D721Med (cell line): ENCODE measurements around the gene MAST4.

Experiments used
- DNase-seq: peaks from one replicate; pipeline ENCODE4 v3.0.0; 2011; ENCODE audit warnings: low spot score; ENCODE audit not compliant: insufficient read length
- FAIRE-seq: peaks from 2 replicates; lab custom pipeline; 2011; peaks lifted over from hg19 to GRCh38; lab: Jason Lieb, UNC
- TF ChIP-seq, protein P1 (sequence below): IDR thresholded peaks from 2 replicates; pipeline ENCODE4 v1.5.1; 2012; ENCODE audit warnings: mild to moderate bottlenecking, control low read depth; ENCODE audit not compliant: insufficient read depth; ENCODE audit errors: missing control alignments

Gene MAST4

DNA sequence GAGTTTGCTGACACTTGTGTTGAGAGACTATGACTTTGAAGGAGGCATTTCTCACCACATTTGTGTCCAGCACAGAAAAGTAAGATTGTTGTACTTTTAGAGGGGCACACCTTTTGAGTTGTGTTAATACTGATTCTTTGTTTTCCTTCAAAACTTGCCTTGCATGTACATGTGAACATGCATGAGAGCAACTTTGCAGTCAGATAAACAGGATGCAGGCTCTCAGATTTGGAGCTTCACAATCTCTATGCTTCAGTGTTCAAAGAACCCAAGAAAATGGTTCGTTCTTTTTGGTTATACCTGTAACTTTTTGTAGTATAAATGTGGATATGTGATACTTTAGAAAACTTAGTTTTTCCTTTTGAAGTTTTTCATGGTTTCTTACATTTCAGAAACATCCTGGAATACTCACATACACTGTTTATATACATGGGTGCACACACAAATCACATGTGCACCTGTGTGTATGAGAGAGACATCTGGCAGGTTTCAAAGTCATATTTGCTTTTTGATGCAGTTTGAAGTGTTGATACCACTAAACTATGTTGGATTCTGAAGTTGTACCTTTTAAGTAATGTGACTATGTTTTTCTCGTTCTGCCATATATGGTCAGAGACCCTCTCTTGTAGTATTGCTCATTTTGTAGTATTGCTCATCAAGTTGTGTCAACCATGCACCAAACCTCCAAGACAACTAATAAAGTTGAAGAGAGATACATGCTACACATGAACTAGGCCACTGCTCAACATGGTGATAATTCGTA, 409.7 kb downstream of the MAST4 start:
- TF ChIP-seq, protein P1, sequence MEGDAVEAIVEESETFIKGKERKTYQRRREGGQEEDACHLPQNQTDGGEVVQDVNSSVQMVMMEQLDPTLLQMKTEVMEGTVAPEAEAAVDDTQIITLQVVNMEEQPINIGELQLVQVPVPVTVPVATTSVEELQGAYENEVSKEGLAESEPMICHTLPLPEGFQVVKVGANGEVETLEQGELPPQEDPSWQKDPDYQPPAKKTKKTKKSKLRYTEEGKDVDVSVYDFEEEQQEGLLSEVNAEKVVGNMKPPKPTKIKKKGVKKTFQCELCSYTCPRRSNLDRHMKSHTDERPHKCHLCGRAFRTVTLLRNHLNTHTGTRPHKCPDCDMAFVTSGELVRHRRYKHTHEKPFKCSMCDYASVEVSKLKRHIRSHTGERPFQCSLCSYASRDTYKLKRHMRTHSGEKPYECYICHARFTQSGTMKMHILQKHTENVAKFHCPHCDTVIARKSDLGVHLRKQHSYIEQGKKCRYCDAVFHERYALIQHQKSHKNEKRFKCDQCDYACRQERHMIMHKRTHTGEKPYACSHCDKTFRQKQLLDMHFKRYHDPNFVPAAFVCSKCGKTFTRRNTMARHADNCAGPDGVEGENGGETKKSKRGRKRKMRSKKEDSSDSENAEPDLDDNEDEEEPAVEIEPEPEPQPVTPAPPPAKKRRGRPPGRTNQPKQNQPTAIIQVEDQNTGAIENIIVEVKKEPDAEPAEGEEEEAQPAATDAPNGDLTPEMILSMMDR, result no peak
- DNase-seq (no peak), FAIRE-seq (peak; percentile 21)

GRCh38 chr5:67006500-67006848, 410.3 kb downstream of the MAST4 start:
- FAIRE-seq, result no peak

DNA sequence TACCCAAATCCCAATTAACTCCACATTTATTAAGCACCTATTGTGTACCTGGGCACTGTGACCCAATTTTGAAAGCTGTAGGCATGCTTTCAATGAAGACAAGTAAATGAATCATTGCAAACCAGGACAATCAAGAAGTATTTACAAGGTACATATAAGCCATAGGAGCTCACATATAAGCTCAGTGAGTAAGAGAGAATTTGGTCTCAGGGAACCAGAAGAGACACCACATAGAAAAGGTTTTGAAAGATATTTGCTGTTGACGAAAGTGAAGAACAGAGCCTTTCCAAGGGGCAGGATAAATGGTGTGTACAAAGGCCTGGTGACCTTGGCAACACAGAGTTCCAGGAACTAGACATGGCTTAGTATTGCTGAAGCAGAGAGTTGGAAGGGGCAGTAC, 412.8 kb downstream of the MAST4 start:
- FAIRE-seq, result no peak
- no peak for DNase-seq
- TF ChIP-seq, protein P1, result no peak

More at GRCh38 chr5:67006500-67006848, 410.3 kb downstream of the MAST4 start:
- DNase-seq, result no peak
- TF ChIP-seq, protein P1, result no peak

DNA sequence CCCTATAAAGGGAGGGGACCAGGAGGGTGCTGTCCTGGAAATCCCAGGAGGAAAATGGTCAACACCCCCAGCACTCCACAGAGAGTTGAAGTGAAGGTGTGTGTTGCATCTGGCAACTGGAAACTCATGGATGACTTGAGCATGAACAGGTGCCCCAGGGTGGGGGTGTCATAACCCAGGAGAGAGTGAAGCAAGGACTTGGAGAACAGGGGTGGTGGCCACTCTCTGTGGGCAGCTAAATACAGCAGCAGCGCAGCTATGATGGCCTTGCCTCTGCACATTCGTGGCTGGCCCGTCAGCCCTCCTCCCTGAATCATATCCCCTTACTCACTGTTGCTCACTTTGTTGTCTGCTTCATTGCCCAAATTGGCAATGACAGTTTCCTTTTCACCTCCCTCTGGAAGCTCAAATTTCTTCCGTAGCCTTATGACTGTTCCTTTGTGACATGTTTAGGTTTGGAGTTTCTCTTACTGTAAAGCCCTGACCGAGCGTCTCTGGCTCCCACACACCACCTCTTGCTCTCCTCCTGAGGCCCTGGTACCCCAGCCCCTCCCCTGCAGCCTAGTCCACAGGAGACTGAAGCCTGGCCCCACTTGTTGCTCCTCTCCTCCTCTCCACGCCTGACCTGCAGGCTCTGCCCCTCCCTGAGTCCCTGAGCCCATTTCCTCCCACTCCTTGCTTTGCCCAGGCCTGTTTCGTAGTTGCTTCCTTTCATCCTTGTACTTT, 414.7 kb downstream of the MAST4 start:
- FAIRE-seq, result no peak
- DNase-seq, result no peak
- TF ChIP-seq, protein P1, result no peak

DNA sequence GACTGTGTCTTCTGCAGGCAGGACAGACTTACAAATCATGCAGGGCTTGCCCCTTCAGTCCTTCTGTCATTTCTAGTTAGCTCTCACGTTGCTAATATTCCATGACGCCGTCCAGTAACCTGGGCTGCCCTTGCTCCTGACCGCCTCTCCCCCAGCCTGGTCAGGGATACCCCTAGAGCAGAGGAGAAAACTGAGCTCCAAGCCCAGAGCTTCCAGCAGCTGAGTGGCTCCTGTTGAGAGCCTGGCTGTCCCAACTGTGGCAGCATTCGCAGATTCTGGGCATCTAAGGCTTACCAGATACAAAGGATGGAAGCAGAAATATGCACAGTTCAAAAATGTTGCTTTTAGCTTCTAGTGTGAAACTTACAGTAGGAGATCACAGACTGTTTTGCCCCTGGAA, 415.2 kb downstream of the MAST4 start:
- FAIRE-seq (no peak), DNase-seq (no peak)
- TF ChIP-seq, protein P1, result no peak

- no peak for DNase-seq
- FAIRE-seq, result no peak
- TF ChIP-seq, protein P1, result no peak
These were observed 416.0 kb downstream of the MAST4 start for GRCh38 chr5:67012171-67012570.

DNA sequence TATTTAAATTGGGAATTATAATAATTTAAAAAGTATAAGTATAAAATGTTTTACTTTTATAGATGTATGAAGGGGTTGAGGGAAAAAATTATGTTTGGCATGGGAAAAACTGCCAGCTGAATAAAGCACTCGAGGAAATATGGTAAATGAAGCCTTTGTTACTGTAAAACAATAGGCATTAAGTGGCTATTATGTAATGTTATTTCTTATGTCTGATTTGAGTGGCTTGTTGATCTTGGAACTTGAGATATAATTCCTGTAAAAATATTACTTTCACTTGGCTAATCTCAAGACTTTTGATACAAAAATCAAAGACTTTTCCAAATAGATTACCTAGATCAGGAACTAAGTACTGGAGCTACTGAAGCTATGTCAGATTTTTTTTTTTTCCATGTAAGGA, 417.5 kb downstream of the MAST4 start:
- DNase-seq, result no peak
- no peak for FAIRE-seq
- TF ChIP-seq, protein P1, result no peak
